HEK293 (cell line): ENCODE results near the gene MTMR1.

ENCODE experiments used
- CTCF ChIA-PET: fragments of 350-600 bp; formaldehyde crosslinking; extraction: SDS; loops from one replicate; lab custom pipeline; 2021; ENCODE audit warnings: antibody characterized with exemption; lab: Yijun Ruan, JAX
- POLR2A ChIA-PET: fragments of 300-600 bp; formaldehyde crosslinking; extraction: SDS; loops from one replicate; lab custom pipeline; 2020; ENCODE audit warnings: antibody characterized with exemption, inconsistent platforms; lab: Yijun Ruan, JAX
- H3K27ac ChIP-seq: fragments of 200-500 bp; sonication (Bioruptor generic); 2 replicates; pipeline ENCODE4 v1.5.1; 2014; ENCODE audit warnings: low read depth, low read length, control low read depth, inconsistent platforms; ENCODE audit errors: extremely low read depth
- H3K36me3 ChIP-seq, 2 experiments: fragments of 200-500 bp in 1 of 2; sonication (Bioruptor generic) in 1 of 2; 1 replicate in 1 of 2; 2 replicates in 1 of 2; pipeline ENCODE4 v1.5.1; 2014 to 2017; ENCODE audit warnings: inconsistent platforms in 2 of 2, low read length in 2 of 2; ENCODE audit not compliant: control insufficient read depth in 2 of 2, insufficient read depth in 1 of 2
- H3K4me1 ChIP-seq: fragments of 200-500 bp; sonication (Bioruptor generic); 2 replicates; pipeline ENCODE4 v1.5.1; 2014; ENCODE audit warnings: mild to moderate bottlenecking, low read length, inconsistent platforms; ENCODE audit not compliant: control insufficient read depth, insufficient read depth
- H3K4me3 ChIP-seq: 2 replicates; pipeline ENCODE4 v1.5.1; 2011; ENCODE audit warnings: low read depth, mild to moderate bottlenecking, control low read depth, low read length, moderate library complexity
- H3K9me3 ChIP-seq: fragments of 200-500 bp; sonication (Bioruptor generic); 2 replicates; pipeline ENCODE4 v1.5.1; 2014; ENCODE audit warnings: low read depth, low read length, inconsistent platforms; ENCODE audit not compliant: control insufficient read depth, insufficient read depth
- GLIS1 ChIP-seq: fragments of 450-650 bp; formaldehyde crosslinking; IDR thresholded peaks from 2 replicates; pipeline ENCODE4 v1.5.1; 2016; ENCODE audit warnings: missing biosample characterization, missing genetic modification characterization
- GLIS2 ChIP-seq: fragments of 450-650 bp; formaldehyde crosslinking; IDR thresholded peaks from 2 replicates; pipeline ENCODE4 v1.5.1; 2016; ENCODE audit warnings: missing biosample characterization, missing genetic modification characterization
- KLF9 ChIP-seq: fragments of 450-650 bp; formaldehyde crosslinking; IDR thresholded peaks from 2 replicates; pipeline ENCODE4 v1.5.1; 2016; ENCODE audit warnings: missing biosample characterization, missing genetic modification characterization, low read depth
- MEIS1 ChIP-seq: sonication (generic); formaldehyde crosslinking; IDR thresholded peaks from 2 replicates; pipeline ENCODE4 v1.8.1; 2022; ENCODE audit warnings: missing genetic modification reagents, mild to moderate bottlenecking, borderline replicate concordance
- MZF1 ChIP-seq: fragments of 450-650 bp; formaldehyde crosslinking; IDR thresholded peaks from 2 replicates; pipeline ENCODE4 v1.5.1; 2017; ENCODE audit warnings: missing biosample characterization, missing genetic modification characterization, borderline replicate concordance
- OSR2 ChIP-seq: fragments of 450-650 bp; formaldehyde crosslinking; IDR thresholded peaks from 2 replicates; pipeline ENCODE4 v1.5.1; 2016; ENCODE audit warnings: missing biosample characterization, missing genetic modification characterization
- PRDM1 ChIP-seq: fragments of 450-650 bp; formaldehyde crosslinking; IDR thresholded peaks from 2 replicates; pipeline ENCODE4; 2016; ENCODE audit warnings: missing biosample characterization, missing genetic modification characterization
- ZFHX2 ChIP-seq: fragments of 450-650 bp; formaldehyde crosslinking; conservative IDR thresholded peaks from 2 replicates; pipeline ENCODE4 v1.5.1; 2016; ENCODE audit warnings: missing biosample characterization, missing genetic modification characterization
- ZNF10 ChIP-seq: fragments of 450-650 bp; formaldehyde crosslinking; IDR thresholded peaks from 2 replicates; pipeline ENCODE4 v1.5.1; 2017; ENCODE audit warnings: missing biosample characterization, missing genetic modification characterization
- ZNF16 ChIP-seq: fragments of 450-650 bp; formaldehyde crosslinking; IDR thresholded peaks from 2 replicates; pipeline ENCODE4 v1.5.1; 2016; ENCODE audit warnings: low read depth, missing biosample characterization, missing genetic modification characterization
- ZNF214 ChIP-seq: fragments of 450-650 bp; formaldehyde crosslinking; IDR thresholded peaks from 2 replicates; pipeline ENCODE4 v1.5.1; 2017; ENCODE audit warnings: missing biosample characterization, mild to moderate bottlenecking, missing genetic modification characterization, borderline replicate concordance
- ZNF221 ChIP-seq: fragments of 450-650 bp; formaldehyde crosslinking; IDR thresholded peaks from 2 replicates; pipeline ENCODE4 v1.5.1; 2017; ENCODE audit warnings: missing biosample characterization, missing genetic modification characterization, borderline replicate concordance
- ZNF248 ChIP-seq: fragments of 450-650 bp; formaldehyde crosslinking; IDR thresholded peaks from 2 replicates; pipeline ENCODE4 v1.5.1; 2017; ENCODE audit warnings: missing biosample characterization, missing genetic modification characterization
- ZNF610 ChIP-seq: fragments of 450-650 bp; formaldehyde crosslinking; IDR thresholded peaks from 2 replicates; pipeline ENCODE4 v1.5.1; 2016; ENCODE audit warnings: missing biosample characterization, missing genetic modification characterization, borderline replicate concordance
- ZNF777 ChIP-seq: fragments of 450-650 bp; formaldehyde crosslinking; IDR thresholded peaks from 2 replicates; pipeline ENCODE4 v1.5.1; 2017; ENCODE audit warnings: missing biosample characterization, missing genetic modification characterization, borderline replicate concordance
- TF ChIP-seq, protein P1 (sequence below): fragments of 450-650 bp; formaldehyde crosslinking; IDR thresholded peaks from 2 replicates; pipeline ENCODE4 v1.5.1; 2017; ENCODE audit warnings: missing biosample characterization, missing genetic modification characterization
- TF ChIP-seq, protein P2 (sequence below): fragments of 450-650 bp; formaldehyde crosslinking; IDR thresholded peaks from 2 replicates; pipeline ENCODE4 v1.5.1; 2016; ENCODE audit warnings: missing biosample characterization, missing genetic modification characterization
- TF ChIP-seq, protein P3 (sequence below): fragments of 450-650 bp; formaldehyde crosslinking; optimal IDR thresholded peaks from 2 replicates; pipeline ENCODE3; 2016; ENCODE audit warnings: missing biosample characterization, mild to moderate bottlenecking, missing genetic modification characterization
- TF ChIP-seq, protein P4 (sequence below): fragments of 450-650 bp; formaldehyde crosslinking; IDR thresholded peaks from 2 replicates; pipeline ENCODE4 v1.5.1; 2016; ENCODE audit warnings: missing biosample characterization, missing genetic modification characterization
- TF ChIP-seq, protein P5 (sequence below): fragments of 450-650 bp; formaldehyde crosslinking; IDR thresholded peaks from 2 replicates; pipeline ENCODE4 v1.5.1; 2016; ENCODE audit warnings: missing biosample characterization, missing genetic modification characterization
- TF ChIP-seq, protein P6 (sequence below): fragments of 450-650 bp; formaldehyde crosslinking; IDR thresholded peaks from 2 replicates; pipeline ENCODE4 v1.5.1; 2016; ENCODE audit warnings: missing biosample characterization, missing genetic modification characterization

The MTMR1 gene

DNA sequence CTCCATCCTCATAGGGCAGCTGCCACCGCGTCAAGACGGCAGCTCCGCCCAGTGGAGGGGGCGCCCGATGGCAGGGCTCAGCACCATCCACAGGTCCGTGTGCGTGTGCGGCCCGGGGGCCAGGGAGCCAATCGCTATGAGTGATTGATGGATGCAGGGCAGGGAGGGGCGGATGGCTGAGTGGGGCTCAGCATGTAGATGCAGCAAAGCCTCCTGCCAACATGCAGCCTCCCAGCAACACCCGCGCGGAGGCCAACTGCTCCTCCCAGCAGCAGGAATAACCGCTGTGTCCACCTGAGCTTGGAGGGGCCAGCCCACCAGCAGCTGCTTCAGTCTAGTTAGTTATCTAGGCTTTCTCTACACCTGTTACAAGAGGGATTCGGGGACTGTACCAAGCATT, 77.4 kb downstream of the MTMR1 start:
- no peaks in the 10 kb centered on the region for H3K9me3 ChIP-seq
- H3K36me3 ChIP-seq: peaks cover 0 to 20% of the 10 kb centered on the region in 2 experiments; a peak in 1 of 3 replicates
- POLR2A ChIA-PET: no interaction called here
- H3K4me1 ChIP-seq: no peaks in the 10 kb centered on the region
- H3K4me3 ChIP-seq: no peak overlapping the region
- TF ChIP-seq PRDM1 (tag by site-specific recombination): no peak
- TF ChIP-seq, protein P1, sequence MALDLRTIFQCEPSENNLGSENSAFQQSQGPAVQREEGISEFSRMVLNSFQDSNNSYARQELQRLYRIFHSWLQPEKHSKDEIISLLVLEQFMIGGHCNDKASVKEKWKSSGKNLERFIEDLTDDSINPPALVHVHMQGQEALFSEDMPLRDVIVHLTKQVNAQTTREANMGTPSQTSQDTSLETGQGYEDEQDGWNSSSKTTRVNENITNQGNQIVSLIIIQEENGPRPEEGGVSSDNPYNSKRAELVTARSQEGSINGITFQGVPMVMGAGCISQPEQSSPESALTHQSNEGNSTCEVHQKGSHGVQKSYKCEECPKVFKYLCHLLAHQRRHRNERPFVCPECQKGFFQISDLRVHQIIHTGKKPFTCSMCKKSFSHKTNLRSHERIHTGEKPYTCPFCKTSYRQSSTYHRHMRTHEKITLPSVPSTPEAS (tag by site-specific recombination): no peak
- TF ChIP-seq GLIS2: no peak
- no peak for TF ChIP-seq ZNF16 (tag by site-specific recombination)
- TF ChIP-seq, protein P2, sequence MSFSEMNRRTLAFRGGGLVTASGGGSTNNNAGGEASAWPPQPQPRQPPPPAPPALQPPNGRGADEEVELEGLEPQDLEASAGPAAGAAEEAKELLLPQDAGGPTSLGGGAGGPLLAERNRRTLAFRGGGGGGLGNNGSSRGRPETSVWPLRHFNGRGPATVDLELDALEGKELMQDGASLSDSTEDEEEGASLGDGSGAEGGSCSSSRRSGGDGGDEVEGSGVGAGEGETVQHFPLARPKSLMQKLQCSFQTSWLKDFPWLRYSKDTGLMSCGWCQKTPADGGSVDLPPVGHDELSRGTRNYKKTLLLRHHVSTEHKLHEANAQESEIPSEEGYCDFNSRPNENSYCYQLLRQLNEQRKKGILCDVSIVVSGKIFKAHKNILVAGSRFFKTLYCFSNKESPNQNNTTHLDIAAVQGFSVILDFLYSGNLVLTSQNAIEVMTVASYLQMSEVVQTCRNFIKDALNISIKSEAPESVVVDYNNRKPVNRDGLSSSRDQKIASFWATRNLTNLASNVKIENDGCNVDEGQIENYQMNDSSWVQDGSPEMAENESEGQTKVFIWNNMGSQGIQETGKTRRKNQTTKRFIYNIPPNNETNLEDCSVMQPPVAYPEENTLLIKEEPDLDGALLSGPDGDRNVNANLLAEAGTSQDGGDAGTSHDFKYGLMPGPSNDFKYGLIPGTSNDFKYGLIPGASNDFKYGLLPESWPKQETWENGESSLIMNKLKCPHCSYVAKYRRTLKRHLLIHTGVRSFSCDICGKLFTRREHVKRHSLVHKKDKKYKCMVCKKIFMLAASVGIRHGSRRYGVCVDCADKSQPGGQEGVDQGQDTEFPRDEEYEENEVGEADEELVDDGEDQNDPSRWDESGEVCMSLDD (tag by site-specific recombination): no peak
- TF ChIP-seq ZNF610 (tag by site-specific recombination): no peak
- TF ChIP-seq, all 188 proteins: peak for 0
- H3K27ac ChIP-seq: no peak overlapping the region
- CTCF ChIA-PET: interaction anchor here (0.6 to 2.5 kb wide), 4 partner anchors 9 to 311 kb away, joined by 3 to 16 read pairs (median 4); no protein-coding TSS in a partner anchor

DNA sequence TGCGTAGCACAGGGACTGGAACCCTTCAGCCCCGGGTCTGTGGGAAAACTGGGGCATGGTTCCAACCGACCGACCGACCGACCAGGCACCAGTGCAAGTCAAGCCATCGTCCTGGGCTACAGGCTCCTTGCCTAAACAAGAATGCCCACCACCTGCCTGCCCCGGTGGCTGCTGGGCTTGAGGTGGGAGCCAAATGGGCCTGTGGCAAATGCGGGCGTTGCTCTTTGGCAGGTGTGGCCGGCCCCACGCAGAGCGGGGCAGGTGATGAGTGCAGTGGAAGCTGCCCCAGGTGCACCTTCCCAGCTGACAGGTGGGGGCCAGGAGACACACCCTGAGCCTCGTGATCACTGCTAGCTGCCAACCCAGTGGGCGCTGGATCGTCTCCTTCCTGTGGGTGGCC, 77.9 kb downstream of the MTMR1 start:
- no peaks in the 10 kb centered on the region for H3K9me3 ChIP-seq
- H3K4me1 ChIP-seq: no peaks in the 10 kb centered on the region
- H3K27ac ChIP-seq: no peak overlapping the region
- TF ChIP-seq ZNF777 (tag by site-specific recombination): no peak
- no peak for TF ChIP-seq ZNF221
- TF ChIP-seq, protein P3, sequence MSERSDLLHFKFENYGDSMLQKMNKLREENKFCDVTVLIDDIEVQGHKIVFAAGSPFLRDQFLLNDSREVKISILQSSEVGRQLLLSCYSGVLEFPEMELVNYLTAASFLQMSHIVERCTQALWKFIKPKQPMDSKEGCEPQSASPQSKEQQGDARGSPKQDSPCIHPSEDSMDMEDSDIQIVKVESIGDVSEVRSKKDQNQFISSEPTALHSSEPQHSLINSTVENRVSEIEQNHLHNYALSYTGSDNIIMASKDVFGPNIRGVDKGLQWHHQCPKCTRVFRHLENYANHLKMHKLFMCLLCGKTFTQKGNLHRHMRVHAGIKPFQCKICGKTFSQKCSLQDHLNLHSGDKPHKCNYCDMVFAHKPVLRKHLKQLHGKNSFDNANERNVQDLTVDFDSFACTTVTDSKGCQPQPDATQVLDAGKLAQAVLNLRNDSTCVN (tag by site-specific recombination): no peak
- TF ChIP-seq MEIS1 (CRISPR knock-in tag): no peak
- no peak for TF ChIP-seq ZNF10 (tag by site-specific recombination)
- TF ChIP-seq ZNF214 (tag by site-specific recombination): no peak
- TF ChIP-seq OSR2 (tag by site-specific recombination): no peak
- TF ChIP-seq ZNF248 (tag by site-specific recombination): no peak
- TF ChIP-seq, protein P4, sequence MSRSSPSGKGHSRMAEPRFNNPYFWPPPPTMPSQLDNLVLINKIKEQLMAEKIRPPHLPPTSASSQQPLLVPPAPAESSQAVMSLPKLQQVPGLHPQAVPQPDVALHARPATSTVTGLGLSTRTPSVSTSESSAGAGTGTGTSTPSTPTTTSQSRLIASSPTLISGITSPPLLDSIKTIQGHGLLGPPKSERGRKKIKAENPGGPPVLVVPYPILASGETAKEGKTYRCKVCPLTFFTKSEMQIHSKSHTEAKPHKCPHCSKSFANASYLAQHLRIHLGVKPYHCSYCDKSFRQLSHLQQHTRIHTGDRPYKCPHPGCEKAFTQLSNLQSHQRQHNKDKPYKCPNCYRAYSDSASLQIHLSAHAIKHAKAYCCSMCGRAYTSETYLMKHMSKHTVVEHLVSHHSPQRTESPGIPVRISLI (tag by site-specific recombination): no peak
- no peak for TF ChIP-seq ZFHX2 (tag by site-specific recombination)
- TF ChIP-seq, protein P5, sequence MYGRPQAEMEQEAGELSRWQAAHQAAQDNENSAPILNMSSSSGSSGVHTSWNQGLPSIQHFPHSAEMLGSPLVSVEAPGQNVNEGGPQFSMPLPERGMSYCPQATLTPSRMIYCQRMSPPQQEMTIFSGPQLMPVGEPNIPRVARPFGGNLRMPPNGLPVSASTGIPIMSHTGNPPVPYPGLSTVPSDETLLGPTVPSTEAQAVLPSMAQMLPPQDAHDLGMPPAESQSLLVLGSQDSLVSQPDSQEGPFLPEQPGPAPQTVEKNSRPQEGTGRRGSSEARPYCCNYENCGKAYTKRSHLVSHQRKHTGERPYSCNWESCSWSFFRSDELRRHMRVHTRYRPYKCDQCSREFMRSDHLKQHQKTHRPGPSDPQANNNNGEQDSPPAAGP (tag by site-specific recombination): no peak
- no peak for TF ChIP-seq MZF1 (tag by site-specific recombination)
- TF ChIP-seq KLF9 (tag by site-specific recombination): no peak
- no peak for TF ChIP-seq GLIS1 (tag by site-specific recombination)
- TF ChIP-seq, protein P6, sequence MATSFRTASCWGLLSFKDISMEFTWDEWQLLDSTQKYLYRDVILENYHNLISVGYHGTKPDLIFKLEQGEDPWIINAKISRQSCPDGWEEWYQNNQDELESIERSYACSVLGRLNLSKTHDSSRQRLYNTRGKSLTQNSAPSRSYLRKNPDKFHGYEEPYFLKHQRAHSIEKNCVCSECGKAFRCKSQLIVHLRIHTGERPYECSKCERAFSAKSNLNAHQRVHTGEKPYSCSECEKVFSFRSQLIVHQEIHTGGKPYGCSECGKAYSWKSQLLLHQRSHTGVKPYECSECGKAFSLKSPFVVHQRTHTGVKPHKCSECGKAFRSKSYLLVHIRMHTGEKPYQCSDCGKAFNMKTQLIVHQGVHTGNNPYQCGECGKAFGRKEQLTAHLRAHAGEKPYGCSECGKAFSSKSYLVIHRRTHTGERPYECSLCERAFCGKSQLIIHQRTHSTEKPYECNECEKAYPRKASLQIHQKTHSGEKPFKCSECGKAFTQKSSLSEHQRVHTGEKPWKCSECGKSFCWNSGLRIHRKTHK (tag by site-specific recombination): no peak
- ChIA-PET CTCF (interaction anchor here (0.5 to 4.6 kb wide), 7 partner anchors 9 to 971 kb away, joined by 3 to 99 read pairs (median 6); no protein-coding TSS in a partner anchor), POLR2A (no interaction called here)
- no peak overlapping the region for H3K4me3 ChIP-seq
- H3K36me3 ChIP-seq: peaks cover 0 to 24% of the 10 kb centered on the region in 2 experiments; a peak in 1 of 3 replicates
